ENCODE data around the gene INCA1. TPM values are rescaled to one million over a fixed set of nuclear protein-coding genes. Genes with fewer than 3 reads are reported as not detected.

Gene INCA1
- total RNA-seq, 1 donor, result not detected

- DNase-seq (ENCODE audit: low read depth in 2 of 3, low spot score in 2 of 3), result no peak
Measured at GRCh38 chr17:4950075-4950745, 47.1 kb downstream of the INCA1 start.

GRCh38 chr17:4949321-4950074 lies 47.8 kb downstream of the INCA1 start:
- DNase-seq (ENCODE audit: low read depth in 2 of 3, low spot score in 2 of 3), result peak; percentile 78 to 88 (median 80)

DNA sequence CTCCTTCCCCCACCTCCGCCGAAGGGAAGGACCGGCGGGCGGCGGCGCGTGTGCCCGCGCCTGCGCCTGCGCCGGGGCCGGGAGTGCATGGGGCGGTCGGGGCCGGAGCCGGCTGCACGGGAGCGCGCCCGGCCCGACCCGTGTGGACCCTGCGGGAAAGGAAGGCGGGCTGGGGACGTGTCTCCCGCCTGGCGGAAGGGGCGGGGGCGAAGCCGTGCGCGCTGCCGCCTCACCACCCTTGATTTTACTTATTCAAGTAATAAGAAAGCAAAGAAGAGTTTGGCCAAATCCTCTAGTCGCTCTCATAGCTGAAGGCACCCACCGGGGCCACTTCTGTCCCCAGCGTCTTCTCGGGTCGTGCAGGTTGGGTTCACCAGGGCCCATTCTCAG lies 48.4 kb downstream of the INCA1 start:
- DNase-seq (ENCODE audit: low read depth in 2 of 3, low spot score in 2 of 3), result peak in 2 of 3 donors; percentile 75 to 86

GRCh38 chr17:4948166-4948930 lies 49.0 kb downstream of the INCA1 start, which contains the start of gene PFN1:
Gene PFN1 (minus strand): TSS chr17:4948530. CDS start chr17:4948394, 136 bp downstream.
- peak; percentile 82 to 94 (median 92) for DNase-seq (ENCODE audit: low read depth in 2 of 3, low spot score in 2 of 3)

- peak in 1 of 3 donors; percentile 36 for DNase-seq (ENCODE audit: low read depth in 2 of 3, low spot score in 2 of 3)
Measured at GRCh38 chr17:4947411-4948165, 49.7 kb downstream of the INCA1 start.

- DNase-seq (ENCODE audit: low read depth in 2 of 3, low spot score in 2 of 3), result no peak
Measured at GRCh38 chr17:4947010-4947410, 50.3 kb downstream of the INCA1 start.

- no peak for DNase-seq (ENCODE audit: low read depth in 2 of 3, low spot score in 2 of 3)
Measured at GRCh38 chr17:4946312-4946976, 50.9 kb downstream of the INCA1 start.

DNA sequence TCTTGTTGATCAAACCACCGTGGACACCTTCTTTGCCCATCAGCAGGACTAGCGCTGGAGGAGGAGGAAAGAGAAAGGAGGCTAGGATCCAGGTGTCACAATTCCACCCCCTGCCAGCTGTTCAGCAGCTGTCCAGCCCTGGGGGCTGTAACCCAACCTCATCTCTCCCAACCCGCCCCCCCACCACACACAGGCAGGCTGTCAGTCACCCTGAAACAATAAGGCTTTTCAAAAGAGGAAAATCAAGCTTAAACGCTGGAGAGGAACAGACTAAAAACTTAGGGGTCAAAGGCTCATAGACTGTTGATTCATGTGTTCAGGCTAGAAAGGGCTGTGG lies 51.4 kb downstream of the INCA1 start:
- DNase-seq (ENCODE audit: low read depth in 2 of 3, low spot score in 2 of 3), result no peak

GRCh38 chr17:4945176-4945943 lies 52.0 kb downstream of the INCA1 start:
- DNase-seq (ENCODE audit: low read depth in 2 of 3, low spot score in 2 of 3), result peak in 1 of 3 donors; percentile 54

DNA sequence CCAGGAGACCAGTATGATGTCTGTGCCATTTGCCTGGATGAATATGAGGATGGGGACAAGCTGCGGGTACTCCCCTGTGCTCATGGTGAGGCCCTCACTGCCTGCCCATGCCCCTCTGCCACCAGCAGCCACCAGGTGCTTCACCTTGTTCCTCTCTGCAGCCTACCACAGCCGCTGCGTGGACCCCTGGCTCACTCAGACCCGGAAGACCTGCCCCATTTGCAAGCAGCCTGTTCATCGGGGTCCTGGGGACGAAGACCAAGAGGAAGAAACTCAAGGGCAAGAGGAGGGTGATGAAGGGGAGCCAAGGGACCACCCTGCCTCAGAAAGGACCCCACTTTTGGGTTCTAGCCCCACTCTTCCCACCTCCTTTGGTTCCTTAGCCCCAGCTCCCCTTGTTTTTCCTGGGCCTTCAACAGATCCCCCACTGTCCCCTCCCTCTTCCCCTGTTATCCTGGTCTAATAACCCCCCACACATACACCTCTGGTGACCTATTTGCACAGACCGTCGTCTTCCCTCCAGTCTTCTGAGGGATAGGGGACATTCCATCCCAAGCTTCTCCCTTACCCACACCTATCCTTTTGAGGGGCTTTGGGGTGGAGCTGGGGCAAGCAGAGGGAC lies 52.7 kb downstream of the INCA1 start:
- no peak for DNase-seq (ENCODE audit: low read depth in 2 of 3, low spot score in 2 of 3)

DNA sequence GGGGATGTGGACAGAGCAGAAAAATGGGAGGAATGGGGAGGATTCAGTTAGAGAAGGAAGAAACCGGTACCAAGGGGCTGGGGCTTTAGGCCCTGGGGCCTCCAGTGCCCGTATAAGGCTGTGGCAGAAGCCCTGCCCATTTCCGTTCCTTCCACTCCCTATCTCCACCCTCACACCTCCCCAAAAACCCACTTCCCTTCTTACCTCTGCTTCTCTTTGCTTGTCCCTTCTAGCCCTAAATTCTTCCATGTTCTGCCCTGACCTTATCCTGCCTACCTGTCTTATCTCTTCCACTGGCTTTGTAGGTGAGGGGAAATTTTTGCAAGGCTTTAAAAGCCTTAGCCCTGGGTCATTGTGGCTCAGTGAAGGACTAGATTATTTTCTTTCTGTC lies 53.2 kb downstream of the INCA1 start:
- DNase-seq (ENCODE audit: low read depth in 2 of 3, low spot score in 2 of 3), result peak in 2 of 3 donors; percentile 54 to 56

DNA sequence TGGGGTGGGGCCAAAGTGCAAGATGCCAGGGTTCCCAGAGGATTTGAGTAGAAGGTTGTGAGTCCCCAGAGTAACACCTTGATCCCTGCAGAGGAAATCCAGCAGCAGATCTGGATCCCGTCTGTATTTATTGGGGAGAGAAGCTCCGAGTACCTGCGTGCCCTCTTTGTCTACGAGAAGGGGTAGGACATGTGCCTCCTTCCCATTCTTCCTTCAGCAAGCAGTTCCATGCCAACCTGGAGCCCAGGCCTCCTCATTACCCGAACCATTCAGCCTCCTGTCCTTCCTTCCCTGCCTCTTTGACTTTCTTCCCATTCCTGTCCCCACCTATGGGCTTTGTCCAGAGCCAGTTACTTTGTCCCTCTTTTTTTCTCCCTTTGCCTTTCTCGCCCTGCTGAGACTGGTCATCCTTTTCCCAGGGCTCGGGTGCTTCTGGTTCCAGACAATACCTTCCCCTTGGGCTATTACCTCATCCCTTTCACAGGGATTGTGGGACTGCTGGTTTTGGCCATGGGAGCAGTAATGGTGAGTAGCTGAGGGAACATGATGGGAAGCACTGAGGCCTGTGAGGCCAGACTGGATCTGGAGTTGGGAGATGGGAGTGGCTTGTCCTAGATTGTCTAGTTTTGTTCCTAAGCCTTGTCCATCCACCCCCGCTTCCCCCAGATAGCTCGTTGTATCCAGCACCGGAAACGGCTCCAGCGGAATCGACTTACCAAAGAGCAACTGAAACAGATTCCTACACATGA lies 54.4 kb downstream of the INCA1 start:
- DNase-seq (ENCODE audit: low read depth in 2 of 3, low spot score in 2 of 3), result no peak

DNA sequence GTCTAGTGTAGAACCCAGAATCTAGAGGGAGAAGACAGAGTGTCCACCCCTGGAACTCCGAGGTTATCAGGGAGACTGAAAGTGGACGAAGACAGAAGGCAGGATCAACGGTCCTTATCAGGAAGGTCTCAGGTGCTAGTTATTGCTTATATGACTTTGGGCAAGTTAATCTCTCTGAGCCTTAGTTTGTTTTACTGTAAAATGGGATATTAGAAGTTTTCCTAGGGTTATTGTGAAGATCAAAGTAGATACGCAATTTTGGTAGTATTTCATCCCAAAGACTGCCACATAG lies 56.1 kb downstream of the INCA1 start:
- DNase-seq (ENCODE audit: low read depth in 2 of 3, low spot score in 2 of 3), result no peak

- DNase-seq (ENCODE audit: low read depth in 2 of 3, low spot score in 2 of 3), result peak in 1 of 3 donors; percentile 27
Measured at GRCh38 chr17:4940555-4941318, 56.6 kb downstream of the INCA1 start.

DNA sequence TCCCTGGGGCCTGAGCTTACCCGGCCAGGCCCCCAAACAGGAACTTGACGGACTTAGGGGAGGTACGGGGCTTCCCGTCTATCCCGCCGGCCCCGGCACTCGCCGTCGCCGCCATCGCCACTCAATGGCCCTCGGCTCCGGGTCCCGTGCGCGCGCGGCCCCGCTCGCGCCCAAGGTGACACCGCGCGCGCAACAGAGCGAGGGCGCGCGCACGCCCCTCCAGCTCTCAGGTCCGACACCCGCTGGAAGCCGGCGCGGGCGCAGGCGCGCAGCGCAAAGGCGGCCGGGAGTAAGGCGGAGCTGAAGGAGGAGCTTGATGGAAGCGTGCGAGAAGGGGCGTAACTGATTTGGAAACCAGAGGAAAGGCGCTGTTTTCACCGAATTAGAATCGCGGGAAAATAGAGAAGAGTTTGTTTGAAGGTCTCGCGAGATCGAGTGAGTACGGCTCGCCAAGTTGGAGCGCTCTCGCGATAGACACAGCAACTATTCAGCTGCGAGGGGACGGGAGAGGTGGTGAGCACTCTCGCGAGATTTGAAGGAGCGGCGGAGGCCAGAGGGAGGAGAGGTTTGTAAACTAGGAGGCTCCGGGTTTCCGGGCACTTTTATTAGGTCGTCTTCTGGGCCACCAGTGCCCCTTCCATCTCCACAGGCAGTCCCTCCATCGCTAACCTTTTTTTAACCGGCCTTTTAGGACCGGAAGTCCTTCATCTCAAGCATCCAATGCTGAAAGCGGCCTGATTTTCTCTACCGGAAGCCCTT lies 57.3 kb downstream of the INCA1 start, which contains the start of the genes RNF167 and SLC25A11:
TSS of gene RNF167 (plus strand) at position 473 of the 759 bp plus-strand sequence. CDS start 642 bp downstream, outside the sequence.
TSS of gene SLC25A11 (minus strand) at position 251 of the 759 bp plus-strand sequence. CDS start at position 115, 136 bp downstream.
- DNase-seq (ENCODE audit: low read depth in 2 of 3, low spot score in 2 of 3), result peak; percentile 96 to 100 (median 99)

DNA sequence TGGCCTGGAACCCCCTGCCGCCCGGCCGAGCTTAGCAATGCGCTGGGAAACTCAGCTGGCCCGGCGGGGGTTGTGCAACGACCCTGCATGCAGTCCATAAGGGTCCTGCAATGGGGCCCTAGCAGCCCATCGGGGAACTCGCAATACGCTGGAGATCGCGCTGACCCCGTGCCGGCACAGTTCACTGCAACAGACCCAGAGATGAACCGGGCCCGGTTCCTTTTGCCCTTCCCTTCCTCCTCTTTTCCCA lies 57.9 kb downstream of the INCA1 start:
- no peak for DNase-seq (ENCODE audit: low read depth in 2 of 3, low spot score in 2 of 3)

Measured in hematopoietic multipotent progenitor cell (in vitro differentiated cells).